HK-2 (cell line): ENCODE results near the gene AP4S1.
A peak's percentile ranks its signal among the peaks of the same experiment; 100 is the strongest.

Experiments
- DNase-seq: peaks from one replicate; pipeline ENCODE4 v3.0.0-alpha.2; 2018; ENCODE audit not compliant: unreplicated experiment

Gene AP4S1

DNA sequence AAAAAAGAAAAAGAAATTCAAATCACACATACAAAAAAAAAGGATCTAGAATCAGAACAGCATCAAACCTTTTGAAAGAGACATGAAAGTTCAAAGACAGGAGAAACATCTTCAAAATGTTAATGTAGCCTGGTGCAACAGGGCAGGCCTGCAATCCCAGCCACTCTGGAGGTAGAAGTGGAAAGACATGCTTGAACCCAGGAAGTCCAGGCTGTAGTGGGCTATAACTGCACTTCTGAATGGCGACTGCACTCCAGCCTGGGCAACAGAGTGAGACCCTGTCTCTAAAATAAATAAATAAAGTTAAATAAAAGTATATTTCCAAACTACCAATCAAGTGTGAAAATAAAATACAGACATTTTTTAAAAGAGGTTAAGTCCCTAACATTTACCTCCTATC is 18.7 kb upstream of the AP4S1 start:
- no peak for DNase-seq

DNA sequence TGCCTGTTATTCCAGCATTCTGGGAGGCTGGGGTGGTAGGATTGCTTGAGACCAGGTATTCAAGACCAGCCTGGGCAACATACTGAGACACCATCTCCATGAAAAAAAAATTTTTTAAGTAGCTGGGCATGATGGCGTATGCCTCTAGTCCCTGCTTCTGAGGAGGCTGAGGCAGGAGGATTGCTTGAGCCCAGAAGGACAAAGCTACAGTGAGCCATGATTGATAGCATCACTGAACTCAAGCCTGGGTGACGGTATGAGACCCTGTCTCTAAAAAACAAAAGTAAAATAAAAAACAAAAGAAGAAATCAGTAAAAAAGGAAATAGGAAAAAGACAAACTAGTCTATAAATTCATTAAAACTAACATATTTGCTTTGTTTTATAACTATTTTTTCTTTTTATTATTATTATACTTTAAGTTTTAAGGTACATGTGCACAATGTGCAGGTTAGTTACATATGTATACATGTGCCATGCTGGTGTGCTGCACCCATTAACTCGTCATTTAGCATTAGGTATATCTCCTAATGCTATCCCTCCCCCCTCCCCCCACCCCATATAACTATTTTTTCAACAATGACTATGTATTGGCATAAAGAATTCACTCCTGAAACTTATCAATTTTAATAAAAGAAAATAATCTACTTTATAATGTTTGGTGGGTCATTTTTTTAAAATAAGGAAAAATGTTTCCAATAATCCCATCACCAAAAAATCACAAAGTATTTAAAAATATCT is 15.4 kb upstream of the AP4S1 start:
- DNase-seq: no peak

GRCh38 chr14:31010935-31011334 is 14.5 kb upstream of the AP4S1 start:
- DNase-seq: no peak

- DNase-seq: no peak
Measured at GRCh38 chr14:31013841-31014240, 11.6 kb upstream of the AP4S1 start.

- no peak for DNase-seq
Measured at GRCh38 chr14:31018057-31018645, 7.3 kb upstream of the AP4S1 start.

DNA sequence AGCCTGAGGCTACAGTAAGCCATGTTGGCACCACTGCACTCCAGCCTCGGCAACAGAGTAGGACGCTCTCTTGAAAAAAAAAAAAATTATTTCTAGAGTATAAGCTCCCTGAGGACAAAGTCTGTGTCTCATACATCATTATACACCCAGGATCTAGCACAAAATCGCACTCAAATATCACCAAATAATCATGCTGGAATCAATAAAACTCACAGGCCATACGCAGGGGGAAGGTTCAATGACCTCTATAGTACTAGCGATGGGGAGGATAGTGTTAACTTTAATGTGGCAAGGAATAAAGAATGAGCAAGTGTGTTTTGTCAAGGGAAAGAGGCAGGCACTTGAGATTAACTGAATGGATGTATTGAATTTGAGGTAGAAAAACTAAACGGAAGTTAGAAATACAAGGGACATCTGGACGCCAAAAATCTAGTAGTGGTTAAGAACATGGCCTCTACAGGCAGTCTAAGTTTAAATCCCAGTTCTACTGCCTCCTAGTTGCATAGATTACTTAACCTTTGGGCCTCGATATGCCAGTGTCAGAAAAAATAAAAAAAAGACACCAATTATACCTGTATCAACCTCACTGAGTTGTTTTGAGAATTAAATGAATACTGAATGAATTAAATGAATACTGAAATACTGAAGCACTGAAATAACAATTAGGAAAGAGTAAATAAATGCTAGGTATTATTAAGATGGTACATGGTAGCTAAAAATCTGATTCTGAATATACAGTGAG is 4.4 kb upstream of the AP4S1 start:
- no peak for DNase-seq

- no peak for DNase-seq
Measured at GRCh38 chr14:31021576-31021949, 3.9 kb upstream of the AP4S1 start.

- DNase-seq: no peak
Measured at GRCh38 chr14:31022386-31022785, 3.1 kb upstream of the AP4S1 start.

- no peak for DNase-seq
Measured at GRCh38 chr14:31024010-31024480, 1.4 kb upstream of the AP4S1 start.

- no peak for DNase-seq
Measured at GRCh38 chr14:31024577-31025366, 677 bp upstream of the AP4S1 start.

- no peak for DNase-seq
Measured at GRCh38 chr14:31026077-31026449, 614 bp downstream of the AP4S1 start, which contains the start of gene STRN3. Gene STRN3, minus strand, starts transcription at chr14:31026379. Its CDS starts 194 bp downstream, at chr14:31026185.

DNA sequence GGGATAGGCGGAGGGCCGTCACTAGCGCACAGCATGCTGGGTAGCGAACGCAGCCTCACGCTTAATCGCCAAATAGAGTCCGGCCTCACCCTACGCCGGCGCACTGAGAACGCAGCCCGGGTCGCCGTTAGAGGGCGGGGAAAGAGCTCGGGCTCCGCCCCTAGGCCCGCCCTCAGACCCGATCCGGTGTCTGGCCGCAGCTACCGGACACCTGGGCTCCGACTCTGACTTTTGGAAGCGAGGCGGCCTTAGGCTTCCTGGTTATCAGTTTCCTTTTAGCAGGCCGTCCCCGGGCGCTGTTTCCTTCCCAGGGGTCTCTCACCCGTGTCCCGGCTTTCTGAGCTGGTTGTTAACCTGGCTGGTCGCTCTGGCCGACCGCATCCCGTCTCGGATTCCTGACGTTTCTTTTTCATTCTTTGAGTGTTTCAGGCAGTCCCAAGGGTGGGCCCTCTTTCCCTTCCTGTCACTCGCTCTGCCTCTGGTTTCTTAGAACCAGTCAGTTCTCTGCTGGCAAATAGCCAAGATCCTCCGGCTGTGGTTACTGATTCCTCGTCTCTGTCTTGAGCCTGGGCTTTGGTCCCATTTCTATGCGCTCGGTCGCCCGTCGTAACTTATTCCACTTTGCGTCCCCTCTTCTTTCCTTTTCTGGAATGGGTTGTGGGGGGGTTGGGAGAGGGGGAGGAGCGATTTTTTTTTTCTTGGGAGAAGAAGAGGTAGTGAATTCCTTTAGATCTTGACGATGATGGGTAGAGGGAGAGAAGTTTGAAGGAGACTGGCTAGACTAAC is 1.2 kb downstream of the AP4S1 start:
- DNase-seq: peak; percentile 94

DNA sequence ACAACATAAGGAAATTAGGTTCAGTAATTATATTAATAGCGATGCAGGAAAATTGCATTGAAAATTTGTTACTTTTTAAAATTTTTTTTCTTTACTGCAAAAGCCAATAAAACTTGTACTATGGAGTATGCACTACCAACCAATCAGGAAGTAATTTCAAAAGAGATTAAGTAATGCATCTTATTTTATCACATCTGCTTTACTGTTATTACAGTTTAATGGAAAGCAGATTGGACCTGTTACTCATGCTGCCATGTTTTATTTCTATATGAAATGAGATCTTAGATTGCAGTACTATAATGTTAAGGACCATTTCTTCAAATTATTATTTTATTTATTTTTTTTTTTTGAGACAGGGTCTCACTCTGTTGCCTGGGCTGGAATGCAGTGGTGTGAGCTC is 2.4 kb downstream of the AP4S1 start:
- DNase-seq: no peak

- DNase-seq: no peak
Measured at GRCh38 chr14:31029016-31029970, 3.8 kb downstream of the AP4S1 start.

DNA sequence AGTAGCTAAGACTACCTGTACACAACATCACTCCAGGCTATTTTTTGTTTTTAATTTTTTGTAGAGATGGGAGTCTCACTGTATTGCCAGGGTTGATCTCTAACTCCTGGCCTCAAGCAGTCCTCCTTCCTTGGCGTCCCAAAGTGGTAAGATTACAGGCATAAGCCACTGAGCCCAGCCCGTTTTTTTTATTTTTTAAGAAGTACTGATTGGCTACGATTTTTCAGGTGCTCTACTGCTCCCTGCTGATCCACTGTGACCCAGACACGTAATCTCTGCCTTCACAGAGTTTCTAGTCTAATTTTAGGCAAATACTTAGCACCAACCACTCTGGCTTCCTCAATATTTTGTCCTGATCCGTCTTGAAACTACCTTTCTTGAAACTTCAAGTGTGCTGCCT is 5.0 kb downstream of the AP4S1 start:
- no peak for DNase-seq

DNA sequence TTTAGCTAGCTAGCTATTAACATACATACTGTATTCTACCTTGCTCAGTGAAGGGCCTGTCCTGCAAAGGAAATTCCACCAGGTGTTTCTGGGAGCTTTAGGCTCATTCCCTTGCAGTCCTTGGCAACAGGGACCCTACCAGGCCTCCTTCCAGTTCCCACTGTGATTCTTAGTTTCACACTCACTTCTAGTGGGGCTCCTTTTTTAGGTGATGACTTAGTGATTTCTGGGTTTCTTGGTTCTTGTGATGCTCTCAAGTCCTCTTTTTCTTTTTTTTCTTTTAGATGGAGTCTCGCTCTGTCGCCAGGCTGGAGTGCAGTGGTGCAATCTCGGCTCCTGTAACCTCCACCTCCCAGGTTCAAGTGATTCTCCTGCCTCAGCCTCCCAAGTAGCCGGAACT is 11.1 kb downstream of the AP4S1 start:
- no peak for DNase-seq

- DNase-seq: no peak
Measured at GRCh38 chr14:31037709-31038221, 12.3 kb downstream of the AP4S1 start.

- DNase-seq: no peak
Measured at GRCh38 chr14:31038521-31039166, 13.2 kb downstream of the AP4S1 start.

GRCh38 chr14:31042300-31042699 is 16.9 kb downstream of the AP4S1 start:
- no peak for DNase-seq
